Measurements from ENCODE around the gene DCST1.

DCST1 gene

DNA sequence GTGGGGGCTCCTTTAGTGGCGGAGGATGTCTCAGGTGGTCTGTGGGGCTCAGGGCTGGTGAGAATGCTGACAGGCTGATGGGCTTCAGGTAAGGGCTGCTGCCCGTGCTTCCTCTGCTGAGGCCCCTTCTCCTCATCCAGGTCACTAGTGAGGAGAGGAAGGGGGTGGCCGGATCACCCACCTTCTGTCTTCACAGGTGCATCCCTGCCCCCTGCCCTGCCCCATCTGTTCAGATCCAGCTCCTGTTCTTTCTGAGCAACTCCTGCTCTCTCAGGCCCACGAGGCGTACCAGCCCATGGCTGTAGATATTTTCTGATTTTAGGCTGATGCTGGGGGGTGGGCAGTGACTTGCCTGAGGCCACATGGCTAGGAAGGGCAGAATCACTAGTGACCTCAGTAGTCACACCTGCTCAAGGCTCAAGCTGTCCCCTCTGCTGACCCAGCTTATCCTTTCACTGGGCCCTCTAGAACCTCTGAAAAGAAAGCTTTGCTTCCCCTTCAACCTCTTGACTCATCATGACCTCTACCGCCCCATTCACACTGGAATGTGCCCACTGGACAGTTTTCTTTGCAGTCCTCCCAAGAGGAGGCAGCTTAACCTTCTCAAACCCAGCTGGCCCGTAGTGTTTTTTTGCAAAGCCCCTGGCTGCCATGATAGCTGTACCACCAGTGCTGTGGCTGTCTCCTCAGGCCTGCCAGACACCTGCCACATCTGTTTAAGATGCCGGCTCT, 14.8 kb upstream of the DCST1 start:
- TF ChIP-seq CTCF (IDR thresholded peaks at IDR 0.05; ENCODE audit: control insufficient read depth, insufficient read depth, low read depth, low read length, missing control alignments), result no peak
- no peak overlapping the region for H3K4me3 ChIP-seq (ENCODE audit: control insufficient read depth, low read depth, low read length)
- DNase-seq (ENCODE audit: low read depth), result no peak

GRCh38 chr1:155019377-155020245, 14.0 kb upstream of the DCST1 start:
- DNase-seq (ENCODE audit: low read depth), result no peak
- no peak overlapping the region for H3K4me3 ChIP-seq (ENCODE audit: control insufficient read depth, low read depth, low read length)

DNA sequence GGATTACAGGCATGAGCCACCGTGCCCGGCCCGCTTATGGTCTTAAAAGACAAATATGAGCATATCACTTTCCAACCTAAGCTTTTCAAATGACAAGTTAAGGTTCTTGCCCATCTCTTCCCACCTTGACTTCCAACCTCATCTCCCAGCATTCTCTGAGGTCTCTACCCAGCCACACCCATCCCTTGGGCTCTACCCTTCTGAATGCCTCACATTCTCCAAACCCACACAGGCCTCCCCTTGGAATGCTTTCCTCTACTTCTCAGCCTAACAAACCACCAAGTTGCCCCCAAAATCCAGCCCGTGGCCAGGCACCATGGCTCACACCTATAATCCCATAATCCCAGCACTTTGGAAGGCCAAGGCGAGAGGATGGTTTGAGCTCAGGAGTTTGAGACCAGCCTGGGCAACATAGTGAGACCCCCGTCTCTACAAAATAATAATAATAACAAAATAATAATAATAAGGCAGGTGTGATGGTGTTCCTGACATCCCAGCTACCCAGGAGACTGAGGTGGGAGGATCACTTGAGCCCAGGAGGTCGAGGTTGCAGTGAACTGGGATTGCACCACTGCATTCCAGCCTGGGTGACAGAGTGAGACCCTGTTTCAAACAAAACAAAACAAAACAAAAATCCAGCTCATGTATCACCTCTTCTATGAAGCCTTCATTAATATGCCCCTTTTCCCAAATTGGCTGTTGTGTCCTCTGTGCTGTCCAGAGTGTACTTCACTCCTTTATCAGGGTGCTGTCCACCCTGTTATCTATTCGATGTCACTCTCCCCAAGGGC, 11.3 kb upstream of the DCST1 start:
- TF ChIP-seq CTCF (IDR thresholded peaks at IDR 0.05; ENCODE audit: control insufficient read depth, insufficient read depth, low read depth, low read length, missing control alignments), result no peak
- DNase-seq (ENCODE audit: low read depth), result no peak
- H3K4me3 ChIP-seq (ENCODE audit: control insufficient read depth, low read depth, low read length), result no peak overlapping the region

More at GRCh38 chr1:155019377-155020245, 14.0 kb upstream of the DCST1 start:
- no peak for TF ChIP-seq CTCF (IDR thresholded peaks at IDR 0.05; ENCODE audit: control insufficient read depth, insufficient read depth, low read depth, low read length, missing control alignments)

- no peak overlapping the region for H3K4me3 ChIP-seq (ENCODE audit: control insufficient read depth, low read depth, low read length)
- TF ChIP-seq CTCF (IDR thresholded peaks at IDR 0.05; ENCODE audit: control insufficient read depth, insufficient read depth, low read depth, low read length, missing control alignments), result no peak
- no peak for DNase-seq (ENCODE audit: low read depth)
Measured at GRCh38 chr1:155022927-155023236, 10.7 kb upstream of the DCST1 start.

GRCh38 chr1:155023627-155024026, 10.0 kb upstream of the DCST1 start:
- no peak for DNase-seq (ENCODE audit: low read depth)
- no peak for TF ChIP-seq CTCF (IDR thresholded peaks at IDR 0.05; ENCODE audit: control insufficient read depth, insufficient read depth, low read depth, low read length, missing control alignments)
- no peak overlapping the region for H3K4me3 ChIP-seq (ENCODE audit: control insufficient read depth, low read depth, low read length)

- no peak for TF ChIP-seq CTCF (IDR thresholded peaks at IDR 0.05; ENCODE audit: control insufficient read depth, insufficient read depth, low read depth, low read length, missing control alignments)
- no peak overlapping the region for H3K4me3 ChIP-seq (ENCODE audit: control insufficient read depth, low read depth, low read length)
- no peak for DNase-seq (ENCODE audit: low read depth)
Measured at GRCh38 chr1:155024315-155024714, 9.3 kb upstream of the DCST1 start.

Data from AG09309 (cell line).